ENCODE results near the gene BAG1. TPM values are rescaled to one million over a fixed set of nuclear protein-coding genes. Genes with fewer than 3 reads are reported as not detected.

The BAG1 gene
- total RNA-seq, 2 experiments from 2014 or later: 74.9 to 81.0 TPM

GRCh38 chr9:33210006-33210715 lies 54.3 kb downstream of the BAG1 start:
- ATAC-seq (no peak), DNase-seq (no peak)
- peaks cover 2% of the 10 kb centered on the region for H3K27me3 Mint-ChIP-seq
- peaks cover 3% of the 10 kb centered on the region for H3K4me1 Mint-ChIP-seq
- H3K27ac Mint-ChIP-seq: no peak overlapping the region
- no peak overlapping the region for H3K4me3 Mint-ChIP-seq
- no peaks in the 10 kb centered on the region for H3K9me3 Mint-ChIP-seq (ENCODE audit: low read depth)
- CTCF ChIA-PET: no interaction called here
- no peaks in the 10 kb centered on the region for H3K36me3 Mint-ChIP-seq

- Mint-ChIP-seq H3K4me1 (peaks cover 2% of the 10 kb centered on the region), H3K27ac (no peak overlapping the region), H3K9me3 (ENCODE audit: low read depth) (no peaks in the 10 kb centered on the region), H3K36me3 (no peaks in the 10 kb centered on the region), H3K4me3 (no peak overlapping the region), H3K27me3 (peaks cover 2% of the 10 kb centered on the region)
- ATAC-seq: no peak
- CTCF ChIA-PET: no interaction called here
- DNase-seq: no peak
These were observed 55.1 kb downstream of the BAG1 start for GRCh38 chr9:33209394-33209793.

- Mint-ChIP-seq H3K4me3 (peak overlapping the region; percentile 18), H3K36me3 (no peaks in the 10 kb centered on the region), H3K27ac (peak overlapping the region; percentile 87), H3K27me3 (peaks cover 10% of the 10 kb centered on the region), H3K4me1 (peaks cover 32% of the 10 kb centered on the region), H3K9me3 (ENCODE audit: low read depth) (no peaks in the 10 kb centered on the region)
- DNase-seq: peak; percentile 87
- peak; percentile 98 for ATAC-seq
- CTCF ChIA-PET: interaction anchor here (1.0 to 2.2 kb wide), 5 partner anchors 10 to 35 kb away, joined by 3 to 8 read pairs (median 3); partner anchors contain the start of gene B4GALT1
These were observed 61.8 kb downstream of the BAG1 start for GRCh38 chr9:33202552-33203201.

Other genes with a start within 250 kb of the BAG1 start
- 100 to 1,000 TPM; 160 to 215 TPM for gene DNAJA1, start 239.4 kb downstream of the BAG1 start, total RNA-seq
- gene SMU1, start 188.0 kb downstream of the BAG1 start, total RNA-seq: 10 to 100 TPM; 20.0 to 23.0 TPM
- gene B4GALT1, start 97.4 kb downstream of the BAG1 start, total RNA-seq: 10 to 100 TPM; 33.8 to 35.2 TPM
- not detected for gene SPINK4, start 24.5 kb downstream of the BAG1 start, total RNA-seq
- gene CHMP5, start 341 bp upstream of the BAG1 start, total RNA-seq: 100 to 1,000 TPM; 114 to 130 TPM
- 10 to 100 TPM; 46.3 to 48.1 TPM for gene NFX1, start 25.8 kb upstream of the BAG1 start, total RNA-seq
- gene AQP7, start 137.9 kb upstream of the BAG1 start, total RNA-seq: not detected
- gene AQP3, start 182.9 kb upstream of the BAG1 start, total RNA-seq: 10 to 100 TPM in 1 of 2 experiments, 1 to 10 TPM in 1; 2.8 to 10.4 TPM
- 10 to 100 TPM; 34.3 to 43.1 TPM for gene NOL6, start 209.2 kb upstream of the BAG1 start, total RNA-seq

All from activated CD8-positive, alpha-beta memory T cell treated with anti-CD3 and anti-CD28 coated beads, Interleukin-2, amount 10 ng/mL, durations not matched to agents 7 days and 5 days (primary cell).